Psoas muscle (tissue), 8 donors: ENCODE results near the gene TRIM69. TPM values are rescaled to one million over a fixed set of nuclear protein-coding genes. Genes with fewer than 3 reads are reported as not detected.

Experiments
- ATAC-seq, 4 donors: fragments of 200-7000 bp; cut with Tn5 transposase; one replicate each; pipeline ENCODE4 v1.9.1; 2020; ENCODE audit warnings: moderate library complexity in 3 of 4, mild to moderate bottlenecking in 2 of 4
- DNase-seq, 2 donors: peaks; one replicate each; pipeline ENCODE4 v3.0.0-alpha.2; 2020
- H3K27ac ChIP-seq: fragments of 200-600 bp; one replicate; pipeline ENCODE4 v1.8.0; 2022
- H3K27me3 ChIP-seq, 3 donors: fragments of 200-600 bp in 1 of 3; one replicate each; pipeline versions ENCODE4 v1.6.1 to v1.8.0; 2013 to 2022; ENCODE audit warnings: low read length in 2 of 3, mild to moderate bottlenecking in 2 of 3, moderate library complexity in 1 of 3; ENCODE audit not compliant: insufficient read depth in 3 of 3
- H3K36me3 ChIP-seq, 2 donors: fragments of 200-600 bp in 1 of 2; one replicate each; pipeline versions ENCODE4 v1.6.1 to v1.8.0; 2013 to 2022; ENCODE audit warnings: low read depth in 1 of 2, mild to moderate bottlenecking in 1 of 2, moderate library complexity in 1 of 2; ENCODE audit not compliant: insufficient read depth in 1 of 2
- H3K4me1 ChIP-seq: fragments of 200-600 bp; one replicate; pipeline ENCODE4 v1.8.0; 2022
- H3K4me3 ChIP-seq: fragments of 200-600 bp; one replicate; pipeline ENCODE4 v1.8.0; 2022; ENCODE audit warnings: mild to moderate bottlenecking
- H3K9me3 ChIP-seq: fragments of 200-600 bp; one replicate; pipeline ENCODE4 v1.8.0; 2022
- CTCF ChIP-seq: fragments of 200-600 bp; IDR thresholded peaks from one replicate; pipeline ENCODE4 v1.8.0; 2022; ENCODE audit warnings: antibody characterized with exemption
- WGBS, 3 donors: extraction: QIAGEN DNeasy Blood & Tissue Kit; methylation state at CpG; one replicate each; pipeline versions ENCODE4 v1.1.6 to v1.1.7; 2013; 5-methylcytosine and 5-hydroxymethylcytosine counted together
- intact Hi-C, 2 donors: fragments of 100-400 bp; cut with DNase I; formaldehyde crosslinking; loops; one replicate each; pipeline versions ENCODE4 v1.11.0 to v1.14.2; 2022
- polyA plus RNA-seq, 3 donors: library from polyadenylated mRNA; stranded (reverse); fragments of 200-250 nt; gene quantifications; one replicate each; pipeline ENCODE4 v1.2.3, GENCODE V29; 2013
- total RNA-seq, 4 donors: library from RNA; stranded (reverse); fragmentation: NEBNext Ultra II Directional in 2 of 4; extraction: Animal tissue kit (Norgen Biotek cat#: 25700) in 2 of 4; gene quantifications; one replicate each; pipeline versions ENCODE4 v1.2.1 to v1.2.4, GENCODE V29; 2021 to 2023
- donor health status: healthy with polysubstance abuse.
- donor health status: DM: no; HTN: no; CAD: no; lungs with moderate emphysema.
- donor health status: Bipolar disorder and iron deficiency.
- donor health status: healthy.
- donor health status: DM: yes; HTN: yes; CAD: no.
- donor health status: DM: no; HTN: no; CAD: no.
- donor health status: DM: no; HTN: no; CAD: no.
- donor health status: DM: yes; HTN: yes; CAD: no.

TRIM69 gene
- total and polyA plus RNA-seq, 7 donors: 22.3 to 39.0 (median 29.7) TPM

- no peak overlapping the region for H3K27ac ChIP-seq
- no peak overlapping the region for H3K4me3 ChIP-seq
- TF ChIP-seq CTCF: no peak
- no peaks in the 10 kb centered on the region for H3K27me3 ChIP-seq
- no peaks in the 10 kb centered on the region for H3K9me3 ChIP-seq
- no peaks in the 10 kb centered on the region for H3K4me1 ChIP-seq
- intact Hi-C loops: loop anchor here in 1 of 2 donors (5.0 kb wide), 1 partner anchor 126 kb away; the partner anchor contains the start of gene SPG11
- ATAC-seq (no peak), DNase-seq (no peak)
- no peaks in the 10 kb centered on the region for H3K36me3 ChIP-seq
- 69 to 78% (median 75%) methylated on average over 8 of the region's 8 CpGs for WGBS, 3 donors
Measured at GRCh38 chr15:44788748-44789147, 52.4 kb downstream of the TRIM69 start.

- Histone ChIP-seq H3K27me3 (no peaks in the 10 kb centered on the region), H3K4me3 (no peak overlapping the region), H3K4me1 (no peaks in the 10 kb centered on the region), H3K9me3 (no peaks in the 10 kb centered on the region), H3K27ac (no peak overlapping the region), H3K36me3 (no peaks in the 10 kb centered on the region)
- peak; percentile 63 to 81 (median 72) for ATAC-seq
- intact Hi-C loops: no loop called here
- 23 to 39% (median 30%) methylated on average over 2 of the region's 2 CpGs for WGBS, 3 donors
- no peak for TF ChIP-seq CTCF
- no peak for DNase-seq
Measured at GRCh38 chr15:44790215-44790614, 53.9 kb downstream of the TRIM69 start.

- DNase-seq: no peak
- H3K4me1 ChIP-seq: no peaks in the 10 kb centered on the region
- H3K36me3 ChIP-seq: no peaks in the 10 kb centered on the region
- no peak overlapping the region for H3K4me3 ChIP-seq
- no peak for TF ChIP-seq CTCF
- H3K9me3 ChIP-seq: no peaks in the 10 kb centered on the region
- no peaks in the 10 kb centered on the region for H3K27me3 ChIP-seq
- ATAC-seq: no peak
- no peak overlapping the region for H3K27ac ChIP-seq
- intact Hi-C loops: no loop called here
- 94% methylated on average over 3 of the region's 3 CpGs for WGBS, 3 donors
Measured at GRCh38 chr15:44790656-44791055, 54.3 kb downstream of the TRIM69 start.

GRCh38 chr15:44792715-44793114, 56.4 kb downstream of the TRIM69 start:
- ATAC-seq: no peak
- WGBS, 3 donors: 75 to 86% (median 82%) methylated on average over 1 of the region's 1 CpG
- H3K36me3 ChIP-seq: no peaks in the 10 kb centered on the region
- no peak overlapping the region for H3K27ac ChIP-seq
- DNase-seq: no peak
- no peaks in the 10 kb centered on the region for H3K4me1 ChIP-seq
- no peak for TF ChIP-seq CTCF
- H3K9me3 ChIP-seq: no peaks in the 10 kb centered on the region
- no peaks in the 10 kb centered on the region for H3K27me3 ChIP-seq
- intact Hi-C loops: no loop called here
- H3K4me3 ChIP-seq: no peak overlapping the region

- Histone ChIP-seq H3K4me3 (no peak overlapping the region), H3K9me3 (no peaks in the 10 kb centered on the region), H3K27ac (no peak overlapping the region), H3K36me3 (no peaks in the 10 kb centered on the region), H3K4me1 (no peaks in the 10 kb centered on the region), H3K27me3 (no peaks in the 10 kb centered on the region)
- intact Hi-C loops: no loop called here
- ATAC-seq (peak in 3 of 4 donors; percentile 37 to 65 (median 46)), DNase-seq (no peak)
- WGBS, 3 donors: 17 to 21% (median 21%) methylated on average over 1 of the region's 1 CpG
- TF ChIP-seq CTCF: no peak
Measured at GRCh38 chr15:44794072-44794471, 57.7 kb downstream of the TRIM69 start.
